K562 (cell line): ENCODE measurements around the gene POLR3GL. TPM values are rescaled to one million over a fixed set of nuclear protein-coding genes. Genes with fewer than 3 reads are reported as not detected.
A peak's percentile ranks its signal among the peaks of the same experiment; 100 is the strongest.

ENCODE experiments used
- ATF2 ChIP-seq: sonication (generic); formaldehyde crosslinking; IDR thresholded peaks from 2 replicates; pipeline ENCODE4 v1.8.1; 2022; ENCODE audit warnings: missing genetic modification reagents
- CHD2 ChIP-seq: IDR thresholded peaks from 2 replicates; pipeline ENCODE4 v1.6.1; 2011; ENCODE audit warnings: low read depth, low read length
- CTCFL ChIP-seq: IDR thresholded peaks from 2 replicates; pipeline ENCODE4 v1.6.1; 2011; ENCODE audit warnings: borderline replicate concordance, low read depth, mild to moderate bottlenecking, moderate library complexity, low read length; ENCODE audit not compliant: insufficient read depth, poor library complexity, severe bottlenecking
- ELF2 ChIP-seq: fragments of 250-450 bp; sonication (Bioruptor Pico); IDR thresholded peaks from 2 replicates; pipeline ENCODE4 v1.5.0; 2021; ENCODE audit warnings: mild to moderate bottlenecking
- FOS ChIP-seq: IDR thresholded peaks from 3 replicates; pipeline ENCODE4 v1.6.1; 2011; ENCODE audit not compliant: insufficient read length; ENCODE audit errors: extremely low read depth
- HMG20B ChIP-seq: fragments of 250-450 bp; sonication (Bioruptor Pico); IDR thresholded peaks from 2 replicates; pipeline ENCODE4 v1.5.0; 2021; ENCODE audit warnings: mild to moderate bottlenecking
- MCM7 ChIP-seq, 2 experiments: fragments of 450-650 bp; IDR thresholded peaks; 2 replicates each; pipeline ENCODE4 v1.6.1; 2016 to 2018
- MECOM ChIP-seq: fragments of 250-450 bp; sonication (Bioruptor Pico); IDR thresholded peaks from 2 replicates; pipeline ENCODE4 v1.8.0; 2022; ENCODE audit warnings: inconsistent platforms
- MEF2D ChIP-seq: conservative IDR thresholded peaks from 2 replicates; pipeline ENCODE4 v1.6.1; 2016; ENCODE audit warnings: low read depth, missing genetic modification characterization, missing compliant biosample characterization
- MTA1 ChIP-seq: fragments of 450-650 bp; IDR thresholded peaks from 2 replicates; pipeline ENCODE4 v1.6.1; 2017; ENCODE audit warnings: borderline replicate concordance
- MTF1 ChIP-seq: fragments of 250-450 bp; sonication (Bioruptor Pico); IDR thresholded peaks from 2 replicates; pipeline ENCODE4 v1.9.0; 2021; ENCODE audit warnings: moderate library complexity, mild to moderate bottlenecking, inconsistent platforms, borderline replicate concordance
- PREB ChIP-seq: sonication (generic); formaldehyde crosslinking; IDR thresholded peaks from 2 replicates; pipeline ENCODE4 v1.8.1; 2023; ENCODE audit warnings: mild to moderate bottlenecking, missing genetic modification reagents
- RBM25 ChIP-seq: fragments of 200-400 bp; formaldehyde crosslinking; IDR thresholded peaks from 2 replicates; pipeline ENCODE4 v1.6.1; 2018; ENCODE audit warnings: low read length, low read depth, moderate library complexity; ENCODE audit not compliant: severe bottlenecking
- RFX7 ChIP-seq: fragments of 250-450 bp; sonication (Bioruptor Pico); IDR thresholded peaks from 2 replicates; pipeline ENCODE4 v1.5.1; 2021; ENCODE audit warnings: mild to moderate bottlenecking
- SMARCC2 ChIP-seq: fragments of 450-650 bp; IDR thresholded peaks from 2 replicates; pipeline ENCODE4 v1.6.1; 2017; ENCODE audit warnings: antibody characterized with exemption, moderate library complexity, mild to moderate bottlenecking, low read depth
- SRSF7 ChIP-seq: fragments of 200-400 bp; formaldehyde crosslinking; optimal IDR thresholded peaks from 2 replicates; pipeline ENCODE3; 2017; ENCODE audit warnings: mild to moderate bottlenecking, low read depth, low read length
- TARDBP ChIP-seq: fragments of 450-650 bp; IDR thresholded peaks from 2 replicates; pipeline ENCODE4 v1.6.1; 2016
- THRAP3 ChIP-seq: fragments of 450-650 bp; IDR thresholded peaks from 2 replicates; pipeline ENCODE4 v1.6.1; 2016; ENCODE audit warnings: mild to moderate bottlenecking, inconsistent platforms, borderline replicate concordance
- XRCC4 ChIP-seq: IDR thresholded peaks from one replicate; pipeline ENCODE4 v1.6.1; 2011; ENCODE audit not compliant: insufficient read depth, insufficient read length; ENCODE audit errors: extremely low read depth
- ZNF143 ChIP-seq: sonication (generic); formaldehyde crosslinking; IDR thresholded peaks from 2 replicates; pipeline ENCODE4 v1.9.0; 2022; ENCODE audit warnings: mild to moderate bottlenecking, missing genetic modification reagents
- ZNF561 ChIP-seq: fragments of 450-650 bp; formaldehyde crosslinking; conservative IDR thresholded peaks from 2 replicates; pipeline ENCODE4 v1.4.0; 2020; ENCODE audit warnings: mild to moderate bottlenecking, moderate library complexity
- ZNF778 ChIP-seq: fragments of 450-650 bp; formaldehyde crosslinking; IDR thresholded peaks from 2 replicates; pipeline ENCODE4 v1.4.0; 2020; ENCODE audit warnings: mild to moderate bottlenecking, moderate library complexity
- polyA plus RNA-seq, 8 experiments: library from polyadenylated mRNA; depleted of rRNA in 4 of 8; stranded (reverse) in 5 of 8; unstranded in 3 of 8; fragments of >200 nt; fragmentation: Nextera tagmentation in 2 of 8; fragmentation: Illumina TruSeq in 1 of 8; extraction: Ambion mirVana in 2 of 8; extraction: Trizol in 1 of 8; gene quantifications; 2 replicates each; pipeline versions ENCODE4 v1.2.1 to v1.2.3, GENCODE V29; 2011 to 2014; ENCODE audit warnings: inconsistent platforms in 1 of 8, missing spikeins in 1 of 8
- total RNA-seq, 7 experiments: library from RNA; depleted of rRNA in 6 of 7; stranded (reverse); fragments of >200 nt in 6 of 7; fragmentation: Illumina TruSeq in 2 of 7; extraction: Trizol in 2 of 7; gene quantifications; 2 replicates each; pipeline versions ENCODE4 v1.2.1 to v1.2.3, GENCODE V29; 2011 to 2021; ENCODE audit warnings: low replicate concordance in 1 of 7

Gene POLR3GL
- total and polyA plus RNA-seq, 9 of the 15 experiments (the other 6 are each of a cell fraction or from before 2014, with no cell fraction given) = 14.6 to 48.4 (median 38.2) TPM

- TF ChIP-seq MECOM = no peak
- TF ChIP-seq CHD2 = peak; percentile 80
- TF ChIP-seq PREB (CRISPR knock-in tag) = no peak
- TF ChIP-seq TARDBP = 0 out of 2 replicates have a peak, but pooled peaks have one; percentile 28
- TF ChIP-seq HMG20B (CRISPR knock-in tag) = no peak
- no peak; the same call in 1 of the 2 replicates for TF ChIP-seq MEF2D (tag)
- peak; percentile 90 for TF ChIP-seq CTCFL
- peak; percentile 58; the same call in 1 of the 2 replicates for TF ChIP-seq SMARCC2
- peak in 1 of 2 experiments; percentile 13; a peak in 1 of 4 replicates for TF ChIP-seq MCM7 (IDR thresholded peaks at IDR 0.05)
- peak; percentile 33 for TF ChIP-seq FOS
- TF ChIP-seq RBM25 = peak; percentile 23
- TF ChIP-seq ZNF561 (CRISPR knock-in tag) = no peak
- peak; percentile 26; the same call in 1 of the 2 replicates for TF ChIP-seq THRAP3
- no peak for TF ChIP-seq MTF1
- TF ChIP-seq ZNF778 (CRISPR knock-in tag) = no peak
- 0 out of 2 replicates have a peak, but pooled peaks have one; percentile 38 for TF ChIP-seq ELF2 (CRISPR knock-in tag)
- TF ChIP-seq MTA1 = peak; percentile 97
- no peak for TF ChIP-seq SRSF7
- TF ChIP-seq ZNF143 (CRISPR knock-in tag) = no peak
- no peak for TF ChIP-seq ATF2 (CRISPR knock-in tag)
- TF ChIP-seq RFX7 = no peak
- TF ChIP-seq XRCC4 = no peak
Observed at GRCh38 chr1:145927063-145927886, 37.2 kb upstream of the POLR3GL start, which contains the start of gene RBM8A (continued).
